T1000 (cell line): Measurements from ENCODE around the gene EEF1B2.
"Not testable (repeated sequence)": the region's sequence is repeated elsewhere in the genome, so short reads cannot be mapped to it uniquely, and the experiment has no call there.

Experiments
- DNase-seq: peaks from one replicate; lab custom pipeline; 2025; ENCODE audit warnings: mixed read lengths; lab: John Stamatoyannopoulos, UW

The EEF1B2 gene

DNA sequence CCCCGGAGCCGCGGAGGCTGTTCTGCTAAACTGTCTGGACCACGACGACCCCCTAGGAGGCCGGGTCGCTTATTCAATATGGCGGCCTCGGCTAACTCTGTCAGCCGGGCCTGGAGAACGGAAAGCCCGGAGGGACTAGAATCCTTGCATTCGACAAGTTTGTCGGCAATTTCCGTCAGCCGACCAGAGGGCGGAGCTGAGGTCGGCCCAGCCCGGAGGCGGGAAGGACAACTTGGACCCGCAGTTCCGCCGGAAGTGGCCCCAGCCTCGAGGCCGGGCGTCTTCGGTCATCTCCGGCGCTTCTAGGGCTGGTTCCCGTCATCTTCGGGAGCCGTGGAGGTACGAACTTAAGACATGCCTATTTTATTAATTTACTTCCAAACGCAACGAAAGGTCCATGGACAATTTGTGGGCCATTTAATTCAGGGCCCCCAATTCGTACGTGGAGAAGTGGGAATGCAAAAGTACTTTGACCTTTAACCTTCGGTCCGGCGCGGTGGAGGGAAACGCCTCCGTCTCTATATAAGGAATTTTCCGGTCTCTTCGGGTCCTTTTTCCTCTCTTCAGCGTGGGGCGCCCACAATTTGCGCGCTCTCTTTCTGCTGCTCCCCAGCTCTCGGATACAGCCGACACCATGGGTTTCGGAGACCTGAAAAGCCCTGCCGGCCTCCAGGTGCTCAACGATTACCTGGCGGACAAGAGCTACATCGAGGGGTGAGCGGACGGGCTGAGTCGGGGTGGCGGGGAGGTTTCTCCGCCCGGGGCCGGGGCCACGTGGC, at the start of gene EEF1B2, which contains the start of gene NDUFS1:
EEF1B2 (plus strand) TSS at position 550 of the 779 bp plus-strand sequence; CDS start at position 635, 85 bp downstream.
NDUFS1 (minus strand) TSS at position 99 of the 779 bp plus-strand sequence. CDS start 5,766 bp downstream, outside the sequence.
- peak; percentile 90 for DNase-seq

GRCh38 chr2:206112108-206112507, 47.6 kb upstream of the EEF1B2 start:
- DNase-seq: no peak

DNA sequence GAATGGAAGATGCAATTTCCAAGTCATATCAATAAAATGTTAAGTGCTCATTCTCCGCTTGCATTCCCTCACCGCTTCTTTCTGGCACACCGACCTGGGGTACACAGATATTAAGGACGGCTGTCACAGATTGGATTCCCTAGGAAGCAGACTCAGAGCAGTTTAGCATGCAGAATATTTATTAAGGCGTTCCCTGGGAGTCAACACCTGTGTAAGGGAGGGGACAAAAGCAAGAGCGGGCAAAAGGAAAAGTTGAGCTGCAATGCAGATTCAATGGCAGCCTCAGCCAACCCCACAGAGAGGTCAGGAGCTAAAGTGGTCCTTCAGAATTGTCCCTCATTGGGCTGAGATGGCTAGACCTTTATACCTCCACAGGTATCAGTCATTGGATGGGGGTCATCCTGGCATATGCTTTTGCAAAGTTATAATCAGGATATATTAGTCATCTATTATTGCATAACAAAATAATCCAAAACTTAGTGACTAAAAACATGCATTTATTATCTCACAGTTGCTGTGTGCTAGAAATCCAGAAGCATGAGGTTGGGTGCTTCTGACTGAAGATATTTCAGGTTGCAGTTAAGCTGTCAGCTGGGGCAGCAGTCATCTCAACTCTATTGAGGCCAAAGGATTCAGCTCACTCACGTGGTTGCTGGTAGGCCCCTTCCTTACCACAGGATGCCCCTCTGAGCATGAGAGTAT, 46.7 kb upstream of the EEF1B2 start:
- no peak for DNase-seq

DNA sequence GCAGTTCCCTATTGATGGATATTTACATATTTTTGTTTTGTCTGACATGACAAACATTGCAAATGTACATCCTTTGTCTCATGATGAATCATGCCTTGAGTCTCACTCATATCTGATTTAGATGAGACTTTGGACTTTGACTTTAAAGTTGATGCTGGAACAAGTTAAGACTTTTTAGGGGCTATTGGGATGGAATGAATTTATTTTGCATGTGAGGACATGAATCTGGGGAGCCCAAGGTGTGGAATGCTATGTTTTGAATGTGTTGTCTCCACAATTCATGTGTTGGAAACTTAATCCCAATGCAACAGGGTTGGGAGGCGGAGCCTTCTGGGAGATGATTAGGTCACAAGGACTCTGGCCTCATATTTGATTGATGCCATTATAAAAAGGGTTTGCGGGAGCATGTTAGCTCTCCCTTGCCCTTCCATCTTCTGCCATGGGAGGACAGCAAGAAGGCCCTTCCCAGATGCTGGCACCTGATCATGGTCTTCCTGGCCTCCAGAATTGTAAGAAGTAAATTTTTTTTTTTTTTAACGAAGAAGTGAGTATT, 44.6 kb upstream of the EEF1B2 start:
- DNase-seq: no peak

GRCh38 chr2:206116278-206116677, 43.4 kb upstream of the EEF1B2 start:
- DNase-seq: no peak

DNA sequence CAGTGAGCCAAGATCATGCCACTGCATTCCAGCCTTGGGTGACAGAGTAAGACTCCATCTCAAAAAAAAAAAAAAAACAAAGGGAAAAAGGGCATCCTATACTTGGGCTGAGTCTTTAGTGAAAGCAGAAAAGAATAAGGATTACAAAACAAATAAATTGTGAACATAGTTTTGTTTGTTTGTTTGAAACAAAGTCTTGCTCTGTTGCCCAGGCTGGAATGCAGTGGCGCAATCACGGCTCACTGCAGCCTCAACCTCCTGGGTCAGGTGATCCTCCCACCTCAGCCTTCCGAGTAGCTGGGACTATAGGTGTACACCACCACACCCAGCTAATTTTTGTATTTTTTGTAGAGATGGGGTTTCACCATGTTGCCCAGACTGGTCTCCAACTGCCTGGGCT, 37.1 kb upstream of the EEF1B2 start:
- not testable (repeated sequence) for DNase-seq

DNA sequence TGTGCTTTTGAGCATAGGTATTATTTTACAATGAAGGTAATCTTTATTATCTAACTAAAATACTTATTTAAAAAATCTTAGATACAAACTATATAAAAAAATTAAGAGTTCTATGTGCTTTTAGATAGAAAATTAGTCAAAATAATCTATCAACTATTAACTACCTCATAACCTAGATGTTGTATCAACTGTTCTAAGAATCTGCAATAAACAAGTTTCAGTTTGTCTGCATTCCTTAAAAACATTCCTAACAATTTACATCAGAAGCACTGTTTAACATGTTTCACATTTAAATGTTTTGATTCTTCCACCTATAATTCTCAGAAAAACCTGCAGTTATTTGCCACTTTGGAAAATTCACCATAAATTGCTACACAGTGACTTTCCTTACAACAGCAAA, 33.8 kb upstream of the EEF1B2 start:
- no peak for DNase-seq

DNA sequence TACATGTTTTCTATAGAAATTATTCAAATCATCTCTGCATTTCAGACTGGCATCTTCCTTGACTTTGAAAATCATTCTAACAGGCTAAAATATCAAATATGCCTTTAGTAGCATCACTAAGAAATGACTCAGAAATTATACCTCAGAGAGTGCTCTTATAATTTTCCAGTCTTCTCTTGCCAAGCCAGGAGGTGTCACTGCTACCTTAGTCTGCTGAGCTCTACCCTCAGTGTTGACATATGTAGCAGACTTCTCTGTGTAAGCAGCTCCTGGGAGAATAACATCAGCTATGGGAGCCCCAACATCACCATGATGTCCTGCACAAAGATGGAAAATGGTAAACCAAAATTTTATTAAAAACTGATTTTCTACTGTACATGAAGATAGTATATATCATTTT, 32.0 kb upstream of the EEF1B2 start:
- DNase-seq: no peak

GRCh38 chr2:206143451-206143850, 16.2 kb upstream of the EEF1B2 start:
- no peak for DNase-seq

GRCh38 chr2:206144383-206144782, 15.3 kb upstream of the EEF1B2 start:
- DNase-seq: no peak

DNA sequence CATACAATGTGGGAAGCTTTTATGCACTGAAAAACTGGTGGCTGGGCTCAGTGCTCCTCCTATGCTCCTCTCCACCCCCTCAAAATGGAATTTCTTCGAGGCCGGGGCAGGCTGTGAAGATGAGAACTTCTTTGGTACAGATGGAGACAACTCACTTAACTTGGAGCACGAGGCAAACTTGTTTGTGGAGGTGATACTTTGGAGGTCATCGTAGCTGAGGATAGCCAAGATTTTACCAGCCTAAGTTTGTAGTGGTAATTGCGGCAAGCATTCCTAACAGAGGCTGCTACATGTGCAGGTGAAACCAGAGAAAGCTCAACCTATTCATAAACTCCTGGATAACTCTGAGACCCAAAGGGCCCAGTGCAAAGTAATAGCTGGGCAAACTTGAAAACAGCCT, 14.0 kb upstream of the EEF1B2 start:
- DNase-seq: no peak

- no peak for DNase-seq
Measured at GRCh38 chr2:206149330-206149729, 10.4 kb upstream of the EEF1B2 start.

DNA sequence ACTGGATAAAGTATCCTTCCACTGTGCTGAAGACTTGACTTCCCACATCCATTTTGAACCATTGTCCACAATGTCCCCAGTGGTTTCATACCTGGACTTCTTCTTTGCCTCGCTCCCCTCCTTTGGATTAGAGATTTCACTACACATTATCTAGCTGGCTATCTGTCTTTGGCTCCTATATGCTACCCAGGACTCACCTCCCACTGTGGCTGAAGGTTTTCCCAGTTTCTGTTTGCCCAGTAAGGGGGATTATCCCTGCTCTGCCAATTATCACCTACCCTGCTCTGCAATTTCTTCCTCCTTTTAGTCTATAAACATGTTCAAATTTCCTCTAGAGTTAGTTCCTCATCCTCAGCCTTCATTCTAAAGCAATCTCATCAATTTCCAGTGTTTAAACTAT, 9.5 kb upstream of the EEF1B2 start:
- DNase-seq: no peak

GRCh38 chr2:206150631-206151030, 9.1 kb upstream of the EEF1B2 start:
- DNase-seq: no peak

GRCh38 chr2:206154197-206154596, 5.5 kb upstream of the EEF1B2 start:
- no peak for DNase-seq

DNA sequence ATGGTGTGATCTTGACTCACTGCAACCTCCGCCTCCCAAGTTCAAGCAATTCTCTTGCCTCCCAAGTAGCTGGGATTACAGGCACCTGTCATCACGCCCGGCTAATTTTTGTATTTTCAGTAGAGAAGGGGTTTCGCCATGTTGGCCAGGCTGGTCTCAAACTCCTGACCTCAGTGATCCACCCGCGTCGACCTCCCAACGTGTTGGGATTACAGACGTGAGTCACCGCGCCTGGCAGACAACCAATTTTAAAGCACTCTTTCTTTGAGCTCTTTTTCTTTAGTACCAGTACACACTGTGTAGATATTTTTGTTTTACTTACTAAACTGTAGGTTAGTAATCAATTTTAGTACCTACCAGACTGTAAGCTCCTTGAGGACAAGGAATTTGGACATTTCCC, 2.7 kb upstream of the EEF1B2 start:
- not testable (repeated sequence) for DNase-seq

- DNase-seq: no peak
Measured at GRCh38 chr2:206158563-206159345, 941 bp upstream of the EEF1B2 start.

GRCh38 chr2:206160125-206160806, 571 bp downstream of the EEF1B2 start:
- no peak for DNase-seq

DNA sequence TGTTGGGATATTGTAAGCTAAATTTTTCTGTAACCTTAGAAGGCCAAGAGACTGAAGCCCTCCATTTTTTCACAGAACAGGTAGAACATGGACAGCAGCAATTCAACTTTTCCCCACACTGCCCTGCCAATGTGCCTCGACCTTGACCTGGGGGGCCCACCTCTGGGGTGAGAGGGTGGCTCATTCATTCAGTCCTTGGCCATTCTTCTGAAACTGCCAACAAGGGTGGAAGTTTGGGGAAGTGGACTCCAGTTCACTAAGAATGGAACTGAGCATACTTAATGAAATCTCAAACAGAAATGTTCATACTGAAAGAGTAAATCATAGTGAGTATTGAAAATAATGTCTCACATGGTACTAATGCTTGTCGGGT, 1.1 kb downstream of the EEF1B2 start:
- DNase-seq: no peak

DNA sequence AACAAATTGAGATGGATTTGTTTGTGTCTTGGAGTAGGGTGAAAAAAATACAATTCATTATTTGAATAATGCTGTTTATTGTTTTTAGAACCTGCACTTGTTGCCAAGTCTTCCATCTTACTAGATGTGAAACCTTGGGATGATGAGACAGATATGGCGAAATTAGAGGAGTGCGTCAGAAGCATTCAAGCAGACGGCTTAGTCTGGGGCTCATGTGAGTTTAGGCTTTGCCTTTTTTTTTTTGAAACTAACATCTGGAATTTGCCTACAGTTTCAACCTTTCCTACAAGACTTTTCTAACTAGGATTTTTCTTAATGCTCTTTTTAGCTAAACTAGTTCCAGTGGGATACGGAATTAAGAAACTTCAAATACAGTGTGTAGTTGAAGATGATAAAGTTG, 2.7 kb downstream of the EEF1B2 start:
- DNase-seq: not testable (repeated sequence)

DNA sequence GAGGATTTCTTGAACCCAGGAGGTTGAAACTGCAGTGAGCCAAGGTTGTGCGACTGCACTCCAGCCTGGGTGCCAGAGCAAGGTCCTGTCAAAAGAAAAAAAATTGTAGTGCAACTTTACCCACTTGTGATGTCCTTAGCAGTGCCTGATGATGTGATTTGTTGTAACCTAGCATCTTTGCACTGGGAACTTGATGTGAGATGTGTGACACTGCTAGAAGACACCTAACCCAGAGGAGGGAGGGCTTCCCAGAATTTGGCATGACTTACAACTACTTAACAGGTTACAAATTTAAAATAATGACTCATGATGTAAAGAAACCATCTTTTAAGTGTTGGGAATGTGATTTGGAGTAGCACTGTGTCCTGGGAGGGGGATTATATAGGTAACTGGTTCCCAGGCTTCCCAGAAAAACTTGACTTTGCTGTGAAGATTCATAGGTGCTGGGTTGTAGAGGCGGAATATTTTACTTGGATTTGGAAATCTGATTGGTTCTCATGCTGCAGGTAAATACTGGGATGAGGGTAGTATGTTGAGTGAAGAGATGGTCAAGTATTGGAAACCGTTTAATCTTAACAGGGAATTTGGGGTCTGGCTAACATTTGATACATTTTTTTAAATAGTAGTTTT, 3.7 kb downstream of the EEF1B2 start:
- DNase-seq: no peak
